Endothelial cell of umbilical vein (primary cell): ENCODE measurements around the gene SPEF2. TPM values are rescaled to one million over a fixed set of nuclear protein-coding genes. Genes with fewer than 3 reads are reported as not detected.

Source experiments
- BruUV-seq: library from RNA; stranded (reverse); fragments of 400-500 nt; replicated peaks from 2 replicates; lab custom pipeline; 2021; lab: Mats Ljungman, UMichigan
- CTCF ChIA-PET: fragments of 300-600, 350-600 bp; sonication (Branson Sonifier 250); formaldehyde crosslinking; loops from one replicate; lab custom pipeline; 2021; ENCODE audit warnings: antibody characterized with exemption, inconsistent platforms; lab: Charles Lee
- POLR2A ChIA-PET: fragments of 300-600, 350-600 bp; sonication (Branson Sonifier 250); formaldehyde crosslinking; loops from one replicate; lab custom pipeline; 2021; ENCODE audit warnings: antibody characterized with exemption, inconsistent platforms; lab: Charles Lee
- DNase-seq: peaks from one replicate; pipeline ENCODE4 v3.0.0-alpha.2; 2011; ENCODE audit warnings: low read depth, low spot score
- FAIRE-seq: peaks from 2 replicates; lab custom pipeline; 2011; peaks lifted over from hg19 to GRCh38; lab: Jason Lieb, UNC
- H2AFZ ChIP-seq: 2 replicates; pipeline ENCODE4 v1.6.0; 2012; ENCODE audit warnings: low read depth, low read length, control low read depth, inconsistent platforms
- H3K27ac ChIP-seq: 2 replicates; pipeline ENCODE4 v1.5.1; 2011; ENCODE audit warnings: low read depth, mild to moderate bottlenecking, control low read depth, low read length, moderate library complexity; ENCODE audit not compliant: insufficient read depth
- H3K27me3 ChIP-seq, 2 experiments: 2 replicates each; pipeline versions ENCODE4 v1.6.0 to v1.6.1; 2011; ENCODE audit warnings: low read length in 2 of 2, mixed read lengths in 1 of 2; ENCODE audit not compliant: control insufficient read depth in 2 of 2, insufficient read depth in 2 of 2
- H3K36me3 ChIP-seq, 2 experiments: 2 replicates in 1 of 2; 3 replicates in 1 of 2; pipeline ENCODE4 v1.5.1; 2011; ENCODE audit warnings: low read length in 2 of 2, mild to moderate bottlenecking in 1 of 2, moderate library complexity in 1 of 2; ENCODE audit not compliant: control insufficient read depth in 2 of 2, insufficient read depth in 2 of 2; ENCODE audit errors: extremely low read depth in 1 of 2
- H3K4me1 ChIP-seq: 3 replicates; pipeline ENCODE4 v1.5.1; 2011; ENCODE audit warnings: mild to moderate bottlenecking, low read length; ENCODE audit not compliant: control insufficient read depth, insufficient read depth; ENCODE audit errors: extremely low read depth
- H3K4me2 ChIP-seq: 2 replicates; pipeline ENCODE4 v1.6.1; 2011; ENCODE audit warnings: low read length, control low read depth, mixed read lengths; ENCODE audit not compliant: insufficient read depth
- H3K4me3 ChIP-seq, 3 experiments: fragments of 200-600 bp in 1 of 3; sonication (generic), shearing (Covaris generic) in 1 of 3; replicated peaks in 1 of 3; 2 replicates each; pipeline ENCODE4 v1.5.1; 2011 to 2016; ENCODE audit warnings: control low read depth in 3 of 3, low read length in 3 of 3, mild to moderate bottlenecking in 2 of 3, inconsistent platforms in 1 of 3, low read depth in 1 of 3, moderate library complexity in 1 of 3; ENCODE audit not compliant: insufficient read depth in 1 of 3
- H3K79me2 ChIP-seq: 2 replicates; pipeline ENCODE4 v1.6.0; 2012; ENCODE audit warnings: low read length, inconsistent platforms; ENCODE audit not compliant: control insufficient read depth, insufficient read depth
- H3K9ac ChIP-seq: replicated peaks from 2 replicates; pipeline ENCODE3; 2011; ENCODE audit warnings: low read length, control low read depth; ENCODE audit not compliant: insufficient read depth; ENCODE audit errors: extremely low read depth
- H3K9me1 ChIP-seq: replicated peaks from 3 replicates; pipeline ENCODE4 v1.6.0; 2011; ENCODE audit warnings: mild to moderate bottlenecking, low read length; ENCODE audit not compliant: control insufficient read depth, insufficient read depth; ENCODE audit errors: extremely low read depth
- H3K9me3 ChIP-seq: replicated peaks from 2 replicates; pipeline ENCODE4 v1.5.1; 2012; ENCODE audit warnings: low read length, inconsistent platforms; ENCODE audit not compliant: control insufficient read depth, insufficient read depth
- H4K20me1 ChIP-seq: replicated peaks from 2 replicates; pipeline ENCODE3; 2011; ENCODE audit warnings: mild to moderate bottlenecking, low read length; ENCODE audit not compliant: control insufficient read depth, insufficient read depth; ENCODE audit errors: extremely low read depth
- EZH2 ChIP-seq: IDR thresholded peaks from 2 replicates; pipeline ENCODE4 v1.6.1; 2012; ENCODE audit warnings: borderline replicate concordance, low read depth, mild to moderate bottlenecking, moderate library complexity, low read length, inconsistent platforms; ENCODE audit not compliant: severe bottlenecking
- FOS ChIP-seq: IDR thresholded peaks from 2 replicates; pipeline ENCODE4 v1.6.1; 2011; ENCODE audit warnings: mild to moderate bottlenecking, low read length, moderate library complexity, borderline replicate concordance; ENCODE audit not compliant: insufficient read depth
- GATA2 ChIP-seq: IDR thresholded peaks from 2 replicates; pipeline ENCODE4 v1.7.0; 2011; ENCODE audit warnings: low read depth, mild to moderate bottlenecking, moderate library complexity, mixed read lengths, low read length; ENCODE audit not compliant: insufficient read length, insufficient read depth
- JUN ChIP-seq: IDR thresholded peaks from 2 replicates; pipeline ENCODE4 v1.6.1; 2011; ENCODE audit warnings: borderline replicate concordance, low read depth; ENCODE audit not compliant: insufficient read length, insufficient read depth
- MYC ChIP-seq: IDR thresholded peaks from one replicate; pipeline ENCODE4 v1.6.1; 2011; ENCODE audit warnings: mild to moderate bottlenecking, low read depth, low read length
- POLR2A ChIP-seq: IDR thresholded peaks from 2 replicates; pipeline ENCODE4 v1.6.1; 2012; ENCODE audit warnings: low read depth, mild to moderate bottlenecking, control low read depth, low read length
- POLR2AphosphoS5 ChIP-seq: IDR thresholded peaks from 2 replicates; pipeline ENCODE4 v1.6.1; 2012; ENCODE audit warnings: low read depth, mild to moderate bottlenecking, control low read depth, low read length, moderate library complexity; ENCODE audit not compliant: insufficient read depth
- dilution Hi-C: fragments of 300-500 bp; cut with MboI; formaldehyde crosslinking; loops from one replicate; pipeline ENCODE4 v1.15.0; 2019; ENCODE audit warnings: low sequenced_read_pairs; ENCODE audit not compliant: extremely low pct_ligation_motif_present
- intact Hi-C: fragments of 100-400 bp; cut with micrococcal nuclease; formaldehyde crosslinking; loops from one replicate; pipeline ENCODE4 v1.10.0; 2022
- polyA plus RNA-seq, 4 experiments: library from polyadenylated mRNA; depleted of rRNA in 3 of 4; stranded (reverse) in 3 of 4; unstranded in 1 of 4; fragments of >200 nt; gene quantifications; 2 replicates each; pipeline versions ENCODE4 v1.2.1 to v1.2.3, GENCODE V29; 2011 to 2012; ENCODE audit warnings: missing spikeins in 1 of 4
- total RNA-seq: library from RNA; stranded (reverse); gene quantifications from 2 replicates; pipeline ENCODE4 v1.2.3, GENCODE V29; 2021
- TF ChIP-seq, protein P1 (sequence below): IDR thresholded peaks from 2 replicates; pipeline ENCODE4 v1.6.1; 2011; ENCODE audit not compliant: insufficient read depth, insufficient read length
- TF ChIP-seq, protein P2 (sequence below), 2 donors: IDR thresholded peaks; 1 replicate in 1 of 2; 2 replicates in 1 of 2; pipeline ENCODE4 v1.5.1; 2011; ENCODE audit warnings: low read length in 2 of 2, mild to moderate bottlenecking in 2 of 2, moderate library complexity in 2 of 2, control low read depth in 1 of 2, inconsistent platforms in 1 of 2, low read depth in 1 of 2; ENCODE audit not compliant: insufficient read depth in 1 of 2; ENCODE audit errors: extremely low read depth in 1 of 2

The SPEF2 gene
- total and polyA plus RNA-seq, 2 donors (not counting 3 experiments of a cell fraction or from before 2014, with no cell fraction given) = 0.28 to 0.73 TPM

DNA sequence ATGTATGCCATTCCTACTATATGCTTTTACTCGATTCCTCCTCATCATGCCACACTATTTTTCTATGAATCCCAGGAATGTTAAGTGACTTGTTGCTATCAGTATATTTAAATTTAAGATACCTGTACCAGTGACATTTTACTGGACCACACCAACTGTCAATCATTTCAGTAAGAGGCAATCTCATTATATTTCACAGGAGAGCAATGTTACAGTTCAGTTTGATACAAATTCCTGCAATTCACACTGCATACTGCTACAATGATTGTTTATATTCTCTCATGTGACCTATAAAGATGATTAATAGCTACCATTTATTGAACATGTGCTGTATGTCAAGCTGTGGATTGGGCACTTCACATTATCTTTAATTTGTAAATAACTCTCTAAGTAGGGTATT lies 30.0 kb downstream of the SPEF2 start:
- DNase-seq = no peak

More for the DNA sequence above, 30.0 kb downstream of the SPEF2 start:
- H3K9me3 ChIP-seq = no peaks in the 10 kb centered on the region
- intact Hi-C loops (no loop called here), dilution Hi-C loops (no loop called here)
- no peaks in the 10 kb centered on the region for H3K4me1 ChIP-seq
- H3K27ac ChIP-seq = no peak overlapping the region
- ChIA-PET POLR2A (no interaction called here), CTCF (interaction anchor here (1.3 to 6.5 kb wide), 2 partner anchors 278 to 288 kb away, joined by 3 to 339 read pairs; no protein-coding TSS in a partner anchor)
- H3K4me3 ChIP-seq = no peak overlapping the region
- no TSS peak for BruUV-seq
- no peaks in the 10 kb centered on the region for H3K27me3 ChIP-seq
- H3K9ac ChIP-seq = no peak overlapping the region
- FAIRE-seq = no peak
- no peak overlapping the region for H3K4me2 ChIP-seq
- no peaks in the 10 kb centered on the region for H3K79me2 ChIP-seq
- no peaks in the 10 kb centered on the region for H3K36me3 ChIP-seq
- no peaks in the 10 kb centered on the region for H4K20me1 ChIP-seq
- no peaks in the 10 kb centered on the region for H3K9me1 ChIP-seq
- no peak overlapping the region for H2AFZ ChIP-seq
- TF ChIP-seq, protein P1, sequence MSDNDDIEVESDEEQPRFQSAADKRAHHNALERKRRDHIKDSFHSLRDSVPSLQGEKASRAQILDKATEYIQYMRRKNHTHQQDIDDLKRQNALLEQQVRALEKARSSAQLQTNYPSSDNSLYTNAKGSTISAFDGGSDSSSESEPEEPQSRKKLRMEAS = no peak
- no peak for TF ChIP-seq MYC
- no peak for TF ChIP-seq JUN
- no peak for TF ChIP-seq FOS
- TF ChIP-seq EZH2 = no peak
- TF ChIP-seq POLR2AphosphoS5 = no peak
- TF ChIP-seq GATA2 = no peak
- TF ChIP-seq, protein P2, sequence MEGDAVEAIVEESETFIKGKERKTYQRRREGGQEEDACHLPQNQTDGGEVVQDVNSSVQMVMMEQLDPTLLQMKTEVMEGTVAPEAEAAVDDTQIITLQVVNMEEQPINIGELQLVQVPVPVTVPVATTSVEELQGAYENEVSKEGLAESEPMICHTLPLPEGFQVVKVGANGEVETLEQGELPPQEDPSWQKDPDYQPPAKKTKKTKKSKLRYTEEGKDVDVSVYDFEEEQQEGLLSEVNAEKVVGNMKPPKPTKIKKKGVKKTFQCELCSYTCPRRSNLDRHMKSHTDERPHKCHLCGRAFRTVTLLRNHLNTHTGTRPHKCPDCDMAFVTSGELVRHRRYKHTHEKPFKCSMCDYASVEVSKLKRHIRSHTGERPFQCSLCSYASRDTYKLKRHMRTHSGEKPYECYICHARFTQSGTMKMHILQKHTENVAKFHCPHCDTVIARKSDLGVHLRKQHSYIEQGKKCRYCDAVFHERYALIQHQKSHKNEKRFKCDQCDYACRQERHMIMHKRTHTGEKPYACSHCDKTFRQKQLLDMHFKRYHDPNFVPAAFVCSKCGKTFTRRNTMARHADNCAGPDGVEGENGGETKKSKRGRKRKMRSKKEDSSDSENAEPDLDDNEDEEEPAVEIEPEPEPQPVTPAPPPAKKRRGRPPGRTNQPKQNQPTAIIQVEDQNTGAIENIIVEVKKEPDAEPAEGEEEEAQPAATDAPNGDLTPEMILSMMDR (IDR thresholded peaks at IDR 0.05; ENCODE audit: extremely low read depth in 1 of 2, insufficient read depth in 1 of 2, low read depth in 1 of 2, low read length in 2 of 2) = no peak
- no peak for TF ChIP-seq POLR2A
